GM21423 (cell line): ENCODE results near the gene IL20RB.

Experiments used
- ATAC-seq: cut with Tn5 transposase; IDR thresholded peaks from one replicate; pipeline ENCODE4 v1.9.1; 2021; ENCODE audit warnings: mild to moderate bottlenecking, moderate library complexity; ENCODE audit not compliant: unreplicated experiment

IL20RB gene

DNA sequence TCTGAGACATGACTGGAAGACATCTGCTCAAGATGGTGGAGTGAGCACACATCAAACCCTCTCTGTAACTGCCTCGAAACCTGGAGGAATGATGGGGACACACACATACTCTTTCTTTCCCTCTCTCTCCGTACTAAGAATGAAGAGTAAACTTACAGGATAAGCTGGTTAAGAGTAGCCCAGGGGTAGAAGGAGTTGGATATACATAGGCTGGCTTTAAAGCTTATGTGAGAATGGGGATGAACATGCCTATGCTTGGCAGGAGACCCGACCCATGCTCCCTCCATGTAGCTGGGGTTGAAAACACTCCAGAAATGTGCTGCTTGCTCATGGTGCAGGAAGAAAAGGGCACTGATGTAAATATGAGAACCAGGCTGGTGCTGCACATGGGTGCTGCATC is 68.9 kb downstream of the IL20RB start:
- ATAC-seq: no peak

DNA sequence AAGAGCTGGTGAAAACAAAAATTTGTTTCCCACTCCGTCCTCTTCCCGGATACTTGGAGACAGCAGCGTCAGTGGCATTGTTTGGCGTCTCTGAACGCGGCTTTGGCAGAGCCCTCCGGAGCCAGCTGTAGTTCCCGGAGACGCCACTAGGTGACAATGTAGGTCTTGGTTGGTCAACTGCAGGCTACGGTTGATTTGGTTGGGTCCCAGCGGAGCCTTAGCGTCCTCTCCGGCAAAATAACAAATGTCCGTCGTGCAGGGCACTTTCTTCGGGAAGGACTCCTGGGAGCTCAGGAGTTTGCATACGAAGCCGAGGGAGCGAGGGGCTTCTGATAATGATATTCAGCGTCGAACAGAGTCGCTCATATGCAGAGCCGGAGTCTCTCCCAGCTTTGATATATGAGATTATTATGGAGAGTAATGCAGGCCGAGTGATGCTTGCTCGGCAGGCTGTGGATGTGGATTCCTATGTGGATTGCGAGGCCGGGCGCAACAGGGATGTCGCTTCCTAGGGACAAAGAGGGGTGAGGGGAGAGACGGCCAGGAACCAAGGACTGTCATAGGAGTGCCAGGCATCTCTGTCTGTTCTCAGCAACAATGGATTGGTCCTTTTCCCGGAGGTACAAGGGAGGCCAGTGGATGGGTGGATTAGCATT is 74.8 kb downstream of the IL20RB start:
- peak; percentile 87 for ATAC-seq

DNA sequence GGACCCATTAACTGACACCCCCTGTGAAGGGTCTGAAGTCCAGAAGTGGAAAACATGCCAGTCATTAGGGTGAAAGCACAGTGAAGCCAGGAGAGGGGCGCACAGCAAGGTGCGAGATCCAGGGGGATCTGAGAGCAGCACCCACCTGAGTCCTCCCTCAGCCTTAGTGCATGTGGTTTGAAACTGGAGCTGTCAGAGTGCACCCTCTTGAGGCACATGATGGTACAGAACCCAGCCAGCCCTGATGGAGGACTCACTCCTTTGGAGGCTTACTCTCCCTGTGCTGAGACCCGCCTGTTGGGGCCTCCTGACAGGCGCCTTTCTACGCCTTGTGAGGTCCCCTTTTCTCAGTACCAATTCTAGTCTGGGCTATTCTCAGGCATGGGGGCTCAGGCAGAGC is 77.8 kb downstream of the IL20RB start:
- no peak for ATAC-seq

DNA sequence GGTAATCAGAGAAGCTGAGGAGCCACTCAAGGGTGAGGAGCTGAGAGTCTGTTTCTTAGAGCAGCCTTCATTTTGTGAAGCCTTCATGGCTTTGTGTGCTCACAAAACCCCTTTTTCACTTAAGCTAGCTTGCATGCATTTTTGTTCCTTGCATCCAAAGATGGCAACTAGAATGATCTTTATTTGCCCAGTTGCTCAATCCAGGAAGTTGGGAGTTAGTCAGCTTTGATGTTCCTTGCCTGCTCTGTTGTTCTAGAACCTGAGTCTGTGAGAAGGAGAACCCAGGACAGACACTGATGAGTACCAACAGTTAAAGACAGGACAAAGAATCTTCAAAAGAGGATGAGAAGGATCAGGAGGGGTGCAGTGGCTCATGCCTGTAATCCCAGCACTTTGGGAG is 81.8 kb downstream of the IL20RB start:
- no peak for ATAC-seq

DNA sequence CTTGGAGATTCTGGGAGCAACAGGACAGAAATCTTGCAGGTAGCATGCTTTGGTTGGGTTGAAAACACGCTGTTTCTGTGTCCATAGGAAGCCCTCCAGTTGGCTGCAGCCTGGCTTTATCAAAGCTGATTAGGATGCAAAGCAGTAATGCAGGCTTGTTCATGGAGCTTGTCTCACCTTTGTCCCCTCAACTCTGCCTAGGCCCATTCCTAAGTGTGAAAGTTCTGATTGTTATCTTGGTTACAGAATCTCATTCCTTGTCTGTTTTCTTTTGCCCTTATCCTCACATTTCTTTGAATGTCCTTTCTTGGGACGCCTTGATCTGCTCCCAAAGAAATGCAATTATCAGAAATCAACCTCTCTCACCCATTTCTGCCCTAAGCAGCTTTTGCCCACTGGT is 83.5 kb downstream of the IL20RB start:
- no peak for ATAC-seq

DNA sequence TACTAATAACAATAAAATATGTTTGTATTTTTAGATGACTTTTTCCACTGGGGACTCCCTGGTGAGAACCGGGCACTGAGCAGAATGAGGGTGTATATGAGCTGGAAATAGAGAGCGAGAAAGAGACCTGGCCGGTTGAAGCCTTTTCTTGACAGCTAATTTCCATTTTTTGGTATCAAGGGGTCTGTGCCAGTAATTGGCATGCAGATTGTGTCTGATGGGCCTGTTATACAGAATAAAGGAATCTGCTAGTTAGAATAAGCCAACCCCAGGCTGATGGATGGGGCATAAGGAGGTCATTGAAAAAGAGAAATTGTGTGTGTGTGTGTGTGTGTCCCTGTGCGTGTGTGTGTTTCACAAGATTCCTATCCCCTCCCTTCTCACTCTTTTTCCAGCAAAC is 83.9 kb downstream of the IL20RB start:
- no peak for ATAC-seq

DNA sequence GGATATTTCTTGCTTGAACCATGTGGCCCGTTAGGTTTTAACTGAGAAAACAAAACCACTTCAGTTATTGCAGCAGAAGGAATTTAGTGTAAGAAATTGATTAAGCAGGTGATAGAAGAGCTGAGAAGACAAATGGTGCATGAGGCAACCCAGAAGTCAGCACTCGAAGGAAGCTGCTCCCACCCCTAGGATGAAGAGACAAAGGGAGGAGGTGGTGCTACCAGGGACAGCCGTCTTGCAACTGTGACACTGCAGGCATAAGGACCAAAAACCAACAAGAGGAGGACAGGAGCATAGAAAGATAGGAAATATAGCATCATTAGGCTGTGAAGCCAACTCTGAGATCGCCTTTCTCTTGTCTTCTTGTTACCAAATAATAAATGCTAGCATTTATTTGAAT is 89.0 kb downstream of the IL20RB start:
- ATAC-seq: no peak

DNA sequence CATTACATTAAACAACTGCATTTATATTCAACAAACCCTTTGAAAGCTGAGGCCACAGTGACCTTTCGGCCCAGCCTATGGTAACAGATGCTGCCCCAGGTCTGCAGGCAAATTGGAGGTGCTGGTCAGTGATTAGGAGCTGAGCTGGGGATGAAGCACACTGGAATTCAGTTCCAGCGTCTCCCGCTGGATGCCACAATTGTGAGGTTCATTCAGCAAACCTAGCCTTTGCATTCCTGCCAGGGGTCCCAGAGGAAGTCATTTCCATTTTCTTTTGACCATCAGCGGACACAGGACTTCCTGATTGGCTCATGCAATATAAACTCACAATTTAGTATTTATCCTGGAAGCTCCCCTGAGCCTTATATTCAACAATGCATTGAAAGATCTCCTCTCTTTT is 89.5 kb downstream of the IL20RB start:
- no peak for ATAC-seq

DNA sequence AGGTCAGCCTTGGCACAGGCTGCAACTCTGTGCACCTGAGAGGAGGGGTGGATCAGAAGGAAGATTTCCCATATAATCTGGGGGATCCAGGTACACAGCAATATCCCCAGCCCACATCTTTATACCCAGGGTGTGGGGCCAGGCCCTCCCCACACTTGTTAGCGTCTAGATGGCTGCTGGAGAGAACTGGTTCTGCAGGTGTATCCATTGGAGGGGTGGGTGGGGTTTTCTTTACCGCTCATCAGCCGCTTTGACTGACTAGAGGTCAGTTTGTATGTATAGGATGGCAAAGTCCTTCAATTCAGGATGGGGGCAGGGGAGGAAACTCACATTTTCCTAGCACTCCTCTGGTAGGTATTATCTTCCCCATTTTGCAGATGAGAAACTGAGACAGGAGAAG is 92.5 kb downstream of the IL20RB start:
- ATAC-seq: no peak

DNA sequence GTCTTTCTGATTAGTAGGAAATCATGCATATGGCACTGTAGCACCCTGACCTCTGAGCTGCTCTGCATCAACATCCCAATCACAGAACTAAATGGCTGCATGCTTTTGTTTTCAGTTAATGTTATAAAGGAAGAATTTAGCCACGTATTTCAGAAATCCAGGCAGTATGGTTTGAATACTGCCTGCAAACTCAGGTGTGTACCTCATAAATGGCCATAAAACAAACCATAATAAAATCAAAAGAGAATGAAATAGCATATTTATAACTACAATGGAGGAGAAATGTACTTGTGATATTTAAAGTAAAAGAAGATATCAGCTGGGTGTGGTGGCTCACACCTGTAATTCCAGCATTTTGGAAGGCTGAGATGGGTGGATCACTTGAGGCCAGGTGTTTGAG is 94.5 kb downstream of the IL20RB start:
- no peak for ATAC-seq
